Activated naive CD8-positive, alpha-beta T cell treated with anti-CD3 and anti-CD28 coated beads for 36 hours (primary cell): ENCODE data around the gene PIK3CD. TPM values are rescaled to one million over a fixed set of nuclear protein-coding genes. Genes with fewer than 3 reads are reported as not detected.
"Not testable (repeated sequence)": the region's sequence is repeated elsewhere in the genome, so short reads cannot be mapped to it uniquely, and the experiment has no call there.

ENCODE experiments used
- DNase-seq: peaks from one replicate; pipeline ENCODE4 v3.0.0; 2021
- H3K27ac Mint-ChIP-seq: one replicate; pipeline ENCODE4 v1.8.0; 2022; ENCODE audit warnings: mild to moderate bottlenecking, moderate library complexity, mixed read lengths
- H3K27me3 Mint-ChIP-seq: one replicate; pipeline ENCODE4 v1.8.0; 2022; ENCODE audit warnings: mild to moderate bottlenecking, mixed read lengths
- H3K36me3 Mint-ChIP-seq: one replicate; pipeline ENCODE4 v1.8.0; 2021; ENCODE audit warnings: mild to moderate bottlenecking, mixed read lengths
- H3K4me1 Mint-ChIP-seq: one replicate; pipeline ENCODE4 v1.8.0; 2021; ENCODE audit warnings: mixed read lengths
- H3K4me3 Mint-ChIP-seq: one replicate; pipeline ENCODE4 v1.8.0; 2022; ENCODE audit warnings: mild to moderate bottlenecking, moderate library complexity, mixed read lengths
- H3K9me3 Mint-ChIP-seq: one replicate; pipeline ENCODE4 v1.8.0; 2022; ENCODE audit warnings: mixed read lengths
- total RNA-seq, 2 experiments: library from RNA; stranded (reverse); gene quantifications; one replicate each; pipeline ENCODE4 v1.2.3, GENCODE V29; 2021

PIK3CD gene
- total RNA-seq, 2 experiments from 2014 or later = 131 to 134 TPM

DNA sequence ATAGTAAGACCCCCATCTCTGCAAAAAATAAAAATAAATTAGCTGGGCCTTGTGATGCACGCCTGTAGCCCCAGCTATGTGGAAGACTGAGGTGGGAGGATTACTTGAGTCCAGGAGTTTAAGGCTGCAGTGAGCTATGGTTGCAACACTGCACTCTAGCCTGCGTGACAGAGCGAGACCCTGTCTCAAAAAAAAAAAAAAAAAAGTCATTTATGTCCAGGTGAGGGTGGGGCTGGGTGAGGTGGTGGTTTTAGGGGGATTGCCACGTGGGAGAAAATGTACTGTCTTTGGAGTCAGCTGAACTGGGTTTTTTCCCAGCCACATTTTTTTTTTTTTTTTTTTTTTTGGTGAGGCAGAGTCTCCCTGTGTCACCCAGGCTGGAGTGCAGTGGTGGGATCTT is 6.7 kb downstream of the PIK3CD start:
- H3K27ac Mint-ChIP-seq = peak overlapping the region; percentile 99
- H3K27me3 Mint-ChIP-seq = no peaks in the 10 kb centered on the region
- peaks cover 59% of the 10 kb centered on the region for H3K36me3 Mint-ChIP-seq
- peak; percentile 53 for DNase-seq
- no peaks in the 10 kb centered on the region for H3K9me3 Mint-ChIP-seq
- H3K4me3 Mint-ChIP-seq = peak overlapping the region; percentile 72
- H3K4me1 Mint-ChIP-seq = peaks cover 80% of the 10 kb centered on the region

DNA sequence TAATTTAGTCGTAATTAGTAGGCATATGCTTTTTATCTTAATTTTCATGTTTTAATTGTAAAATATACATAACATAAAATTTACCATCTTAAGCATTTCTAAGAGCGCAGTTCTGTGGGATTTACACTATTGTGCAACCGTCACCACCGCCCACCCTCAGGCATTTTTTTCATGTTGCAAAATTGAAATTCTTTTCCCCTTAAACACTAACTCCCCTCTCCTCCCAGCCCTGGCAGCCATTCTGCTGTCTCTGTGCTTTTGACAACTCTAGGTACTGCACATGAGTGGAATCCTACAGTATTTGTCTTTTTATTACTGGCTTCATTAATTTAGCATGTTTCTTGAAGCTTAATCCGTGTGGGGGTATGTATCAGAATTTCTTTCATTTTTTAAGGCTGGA is 7.8 kb downstream of the PIK3CD start:
- Mint-ChIP-seq H3K4me1 (peaks cover 69% of the 10 kb centered on the region), H3K27ac (peak overlapping the region; percentile 85), H3K4me3 (peak overlapping the region; percentile 57)

DNA sequence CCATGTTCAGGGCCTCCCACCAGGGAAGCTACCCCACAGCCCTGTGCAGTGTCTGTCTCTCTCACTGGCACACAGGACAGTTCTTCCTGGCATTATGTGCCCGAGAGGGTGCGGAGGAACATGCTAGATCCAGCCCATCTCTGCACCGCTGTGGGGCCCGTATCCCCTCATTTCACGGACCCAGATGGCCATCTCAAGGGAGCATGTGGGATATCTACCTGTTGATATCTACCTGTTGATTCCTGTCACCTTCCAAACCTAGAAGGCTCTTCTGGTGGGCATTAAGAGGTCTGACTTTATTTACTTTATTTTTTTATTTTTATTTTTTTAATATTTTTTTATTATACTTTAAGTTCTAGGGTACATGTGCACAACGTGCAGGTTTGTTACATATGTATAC is 11.7 kb downstream of the PIK3CD start:
- peaks cover 56% of the 10 kb centered on the region for H3K4me1 Mint-ChIP-seq
- no peak overlapping the region for H3K4me3 Mint-ChIP-seq
- H3K9me3 Mint-ChIP-seq = no peaks in the 10 kb centered on the region
- no peaks in the 10 kb centered on the region for H3K27me3 Mint-ChIP-seq
- H3K36me3 Mint-ChIP-seq = peaks cover 64% of the 10 kb centered on the region
- DNase-seq = no peak
- H3K27ac Mint-ChIP-seq = peak overlapping the region; percentile 84

More for the DNA sequence above, 7.8 kb downstream of the PIK3CD start:
- no peak for DNase-seq
- Mint-ChIP-seq H3K36me3 (peaks cover 57% of the 10 kb centered on the region), H3K9me3 (no peaks in the 10 kb centered on the region), H3K27me3 (no peaks in the 10 kb centered on the region)

DNA sequence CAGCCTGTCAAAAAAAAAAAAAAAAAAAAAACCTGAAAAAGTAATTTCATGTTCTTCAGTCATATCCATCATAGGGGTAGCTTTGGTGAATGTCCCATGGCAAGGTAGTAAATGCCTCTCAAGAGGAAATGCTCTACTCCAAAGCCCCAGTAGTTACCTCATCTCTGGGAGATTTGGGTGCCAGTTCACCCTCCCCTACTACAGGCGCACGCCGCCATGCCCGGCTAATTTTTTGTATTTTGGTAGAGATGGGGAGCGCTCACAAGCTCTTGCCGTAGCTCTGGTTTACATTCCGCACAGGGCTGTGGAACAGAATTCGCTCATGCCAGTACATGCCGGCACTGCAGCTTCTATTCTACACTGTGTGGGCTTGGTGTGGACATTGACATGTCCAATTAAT is 13.7 kb downstream of the PIK3CD start:
- Mint-ChIP-seq H3K36me3 (peaks cover 72% of the 10 kb centered on the region), H3K4me3 (peak overlapping the region; percentile 32), H3K4me1 (peaks cover 56% of the 10 kb centered on the region), H3K9me3 (no peaks in the 10 kb centered on the region), H3K27ac (peak overlapping the region; percentile 51), H3K27me3 (no peaks in the 10 kb centered on the region)
- DNase-seq = no peak

DNA sequence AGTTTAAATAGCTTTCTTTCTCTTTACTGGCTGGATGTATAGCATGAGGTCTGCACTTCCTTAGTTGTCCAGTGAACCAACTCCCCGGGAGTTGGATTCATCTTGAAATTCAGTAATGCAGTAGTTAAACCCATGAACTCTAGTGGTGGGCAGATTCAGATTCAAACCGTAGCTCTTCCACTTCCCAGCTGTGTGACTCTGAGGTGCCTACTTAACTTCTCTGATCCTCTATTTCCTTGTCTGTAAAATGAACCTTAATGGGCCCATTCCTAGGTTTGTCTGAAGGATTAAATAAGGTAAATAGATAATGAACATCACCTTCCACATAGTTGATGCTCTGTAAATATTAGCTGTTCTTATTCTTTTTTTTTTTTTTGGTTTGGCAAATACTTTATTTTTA is 16.5 kb downstream of the PIK3CD start:
- H3K4me3 Mint-ChIP-seq = no peak overlapping the region
- H3K9me3 Mint-ChIP-seq = no peaks in the 10 kb centered on the region
- H3K27ac Mint-ChIP-seq = peak overlapping the region; percentile 56
- no peak for DNase-seq
- H3K36me3 Mint-ChIP-seq = peaks cover 67% of the 10 kb centered on the region
- no peaks in the 10 kb centered on the region for H3K27me3 Mint-ChIP-seq
- H3K4me1 Mint-ChIP-seq = peaks cover 63% of the 10 kb centered on the region

DNA sequence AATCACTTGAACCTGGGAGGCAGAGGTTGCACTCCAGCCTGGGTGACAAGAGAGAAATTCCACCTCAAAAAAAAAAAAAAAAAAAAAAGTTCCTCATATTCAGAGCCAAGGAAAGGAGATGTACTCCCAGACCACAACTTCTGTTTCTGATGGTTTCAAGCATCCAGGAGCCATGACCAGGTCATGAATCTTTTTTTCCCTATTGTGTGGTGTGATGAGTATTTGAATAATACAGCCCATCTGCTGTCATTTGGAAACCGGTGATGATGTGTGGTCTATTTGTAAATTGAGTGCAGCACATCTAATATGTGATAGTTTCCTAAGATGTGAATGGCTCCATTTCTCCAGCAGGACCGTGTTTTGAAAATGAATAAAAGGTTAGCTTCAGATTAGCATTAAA is 18.6 kb downstream of the PIK3CD start:
- peak overlapping the region; percentile 96 for H3K27ac Mint-ChIP-seq
- no peaks in the 10 kb centered on the region for H3K27me3 Mint-ChIP-seq
- peak overlapping the region; percentile 30 for H3K4me3 Mint-ChIP-seq
- no peaks in the 10 kb centered on the region for H3K9me3 Mint-ChIP-seq
- peaks cover 63% of the 10 kb centered on the region for H3K36me3 Mint-ChIP-seq
- H3K4me1 Mint-ChIP-seq = peaks cover 69% of the 10 kb centered on the region
- no peak for DNase-seq

DNA sequence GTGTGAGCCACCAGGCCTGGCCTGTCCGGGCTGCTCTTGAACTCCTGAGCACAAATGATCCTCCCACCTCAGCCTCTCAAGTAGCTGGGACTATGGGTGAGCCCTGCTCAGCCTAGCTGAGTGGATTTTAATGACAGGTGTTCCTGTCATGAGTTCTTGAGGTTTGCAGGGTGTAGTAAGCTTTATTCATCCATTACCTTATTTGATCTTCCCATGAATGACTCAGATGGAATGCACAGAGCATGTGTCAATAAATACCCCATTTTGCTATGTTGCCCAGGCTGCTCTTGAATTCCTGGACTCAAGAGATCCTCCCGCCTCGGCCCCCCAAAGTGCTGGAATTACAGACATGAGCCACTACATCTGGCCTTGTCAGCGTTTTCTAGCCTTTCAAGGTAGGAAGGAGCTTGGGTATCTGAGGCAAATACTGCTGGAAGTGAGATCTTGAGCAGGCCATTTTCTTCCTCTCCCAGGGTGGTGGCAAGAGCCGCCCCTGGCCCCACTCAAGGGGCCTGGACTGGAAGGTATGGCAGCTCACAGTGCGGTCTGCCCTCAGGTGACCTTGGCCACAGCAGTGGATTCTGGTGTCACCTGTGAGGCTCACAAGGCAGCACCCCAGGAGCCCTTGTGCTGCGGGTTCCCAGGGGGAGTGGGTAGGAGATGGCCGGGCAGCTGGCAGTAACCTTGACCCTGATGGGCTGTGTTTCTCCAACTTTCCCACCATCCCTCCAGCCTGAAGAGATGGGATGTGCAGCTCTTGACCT is 20.0 kb downstream of the PIK3CD start:
- H3K4me1 Mint-ChIP-seq = peaks cover 69% of the 10 kb centered on the region
- H3K27ac Mint-ChIP-seq = peak overlapping the region; percentile 96
- DNase-seq = no peak
- no peaks in the 10 kb centered on the region for H3K9me3 Mint-ChIP-seq
- H3K36me3 Mint-ChIP-seq = peaks cover 63% of the 10 kb centered on the region
- no peaks in the 10 kb centered on the region for H3K27me3 Mint-ChIP-seq
- no peak overlapping the region for H3K4me3 Mint-ChIP-seq

DNA sequence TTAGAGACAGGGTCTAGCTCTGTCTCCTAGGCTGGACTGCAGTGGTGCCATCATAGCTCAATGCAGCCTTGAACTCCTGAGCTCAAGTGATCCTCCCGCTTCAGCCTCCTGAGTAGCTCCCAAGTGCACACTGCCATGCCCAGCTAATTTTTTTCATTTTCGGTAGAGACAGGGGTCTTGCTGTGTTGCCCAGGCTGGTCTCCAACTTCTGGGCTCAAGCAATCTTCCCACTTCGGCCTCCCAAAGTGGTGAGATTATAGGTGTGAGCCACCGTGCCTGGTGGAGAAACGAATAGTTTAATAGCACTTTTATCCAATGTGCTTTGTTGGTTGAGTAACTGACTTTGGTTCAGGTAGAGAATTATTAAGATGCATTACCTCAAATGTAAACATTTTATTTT is 20.9 kb downstream of the PIK3CD start:
- H3K4me1 Mint-ChIP-seq = peaks cover 74% of the 10 kb centered on the region
- peaks cover 62% of the 10 kb centered on the region for H3K36me3 Mint-ChIP-seq
- H3K9me3 Mint-ChIP-seq = peaks cover 2% of the 10 kb centered on the region
- DNase-seq = no peak
- H3K4me3 Mint-ChIP-seq = peak overlapping the region; percentile 4
- no peaks in the 10 kb centered on the region for H3K27me3 Mint-ChIP-seq
- peak overlapping the region; percentile 79 for H3K27ac Mint-ChIP-seq

DNA sequence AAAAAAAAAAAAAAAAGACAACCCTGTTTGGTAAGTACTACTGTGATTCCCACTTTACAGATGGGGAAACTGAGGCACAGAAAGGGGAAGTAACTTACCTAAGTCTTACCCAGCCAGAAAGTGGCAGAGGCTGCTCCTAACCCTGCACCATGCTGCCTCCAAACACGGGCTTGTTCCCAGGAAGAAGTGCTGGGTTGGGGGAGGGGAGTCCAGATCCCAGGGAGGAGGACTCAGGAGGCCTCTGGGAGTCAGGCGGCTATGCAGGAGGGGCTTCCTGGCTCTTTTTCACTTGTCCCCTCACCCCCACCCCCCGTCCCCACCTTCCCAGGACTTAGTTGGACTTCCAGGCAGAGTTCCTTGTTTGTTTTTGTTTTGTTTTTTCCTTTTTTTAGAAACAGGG is 23.9 kb downstream of the PIK3CD start:
- Mint-ChIP-seq H3K4me1 (peaks cover 64% of the 10 kb centered on the region), H3K27ac (no peak overlapping the region), H3K27me3 (no peaks in the 10 kb centered on the region), H3K4me3 (no peak overlapping the region), H3K36me3 (peaks cover 61% of the 10 kb centered on the region), H3K9me3 (peaks cover 2% of the 10 kb centered on the region)
- DNase-seq = no peak

DNA sequence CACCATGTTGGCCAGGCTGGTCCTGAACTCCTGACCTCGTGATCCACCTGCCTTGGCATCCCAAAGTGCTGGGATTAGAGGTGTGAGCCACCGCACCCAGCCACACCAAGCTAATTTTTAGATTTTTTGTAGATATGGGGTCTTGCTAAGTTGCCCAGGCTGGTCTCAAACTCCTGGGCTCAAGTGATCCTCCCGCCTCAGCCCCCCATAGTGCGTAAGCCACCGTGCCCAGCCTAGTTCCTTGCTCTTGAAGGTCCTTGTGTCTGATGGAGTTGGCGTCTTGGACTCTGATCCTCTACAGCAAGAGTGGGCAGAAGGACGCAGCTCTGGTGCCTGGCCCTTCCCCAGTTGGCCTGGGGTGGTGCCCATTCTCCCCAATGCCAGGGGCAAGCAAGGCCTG is 24.6 kb downstream of the PIK3CD start:
- H3K36me3 Mint-ChIP-seq = peaks cover 62% of the 10 kb centered on the region

DNA sequence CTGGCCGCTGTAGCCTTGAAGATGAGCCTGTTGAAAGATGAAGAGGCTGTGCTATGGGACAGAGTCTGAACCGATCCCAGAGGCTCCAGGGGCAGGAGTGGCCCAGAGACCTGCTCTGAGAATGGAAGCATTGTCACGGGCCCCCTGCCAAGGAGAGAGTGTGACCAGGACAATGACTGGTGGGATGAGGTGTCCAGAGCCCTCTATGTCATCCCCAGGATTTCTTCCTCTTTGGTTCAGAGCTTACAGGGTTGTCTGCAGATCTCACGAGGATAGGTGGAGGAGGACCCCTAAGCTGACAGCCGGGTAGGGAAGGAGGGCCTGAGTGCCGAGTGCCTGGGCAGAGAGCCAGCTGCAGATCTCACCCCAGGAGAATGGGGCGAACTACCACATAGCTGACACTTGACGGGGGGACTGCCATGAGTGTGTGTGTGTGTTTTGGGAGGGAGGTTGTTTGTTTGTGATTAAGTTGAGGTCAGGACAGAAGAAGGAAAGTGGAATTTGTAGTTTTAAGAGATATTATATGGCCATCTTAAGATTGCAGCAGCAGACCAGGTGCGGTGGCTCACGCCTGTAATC is 25.4 kb downstream of the PIK3CD start:
- peaks cover 60% of the 10 kb centered on the region for H3K4me1 Mint-ChIP-seq
- DNase-seq = no peak
- no peak overlapping the region for H3K4me3 Mint-ChIP-seq

More for the DNA sequence above, 24.6 kb downstream of the PIK3CD start:
- not testable (repeated sequence) for H3K9me3 Mint-ChIP-seq, H3K27me3 Mint-ChIP-seq, H3K4me3 Mint-ChIP-seq, DNase-seq
- peak overlapping the region; percentile 90 for H3K27ac Mint-ChIP-seq
- H3K4me1 Mint-ChIP-seq = peaks cover 60% of the 10 kb centered on the region

DNA sequence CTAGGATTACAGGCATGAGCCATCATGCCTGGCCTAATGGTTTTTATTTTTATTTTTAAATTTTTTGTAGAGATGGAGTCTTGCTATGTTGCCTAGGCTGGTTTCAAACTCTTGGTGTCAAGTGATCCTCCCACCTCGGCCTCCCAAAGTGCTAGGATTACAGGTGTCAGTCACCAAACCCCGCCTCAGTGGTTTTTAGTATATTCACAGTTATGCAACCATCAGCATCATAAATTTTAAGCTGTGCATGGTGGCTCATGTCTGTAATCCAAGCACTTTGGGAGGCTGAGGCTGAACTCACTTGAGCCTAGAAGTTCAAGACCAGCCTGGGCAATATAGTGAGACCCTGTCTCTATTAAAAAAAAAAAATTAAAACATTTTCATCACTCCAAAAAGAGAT is 28.6 kb downstream of the PIK3CD start:
- no peak overlapping the region for H3K4me3 Mint-ChIP-seq
- H3K27me3 Mint-ChIP-seq = no peaks in the 10 kb centered on the region
- H3K27ac Mint-ChIP-seq = no peak overlapping the region
- H3K9me3 Mint-ChIP-seq = peaks cover 2% of the 10 kb centered on the region
- peaks cover 61% of the 10 kb centered on the region for H3K36me3 Mint-ChIP-seq
- DNase-seq = no peak
- peaks cover 53% of the 10 kb centered on the region for H3K4me1 Mint-ChIP-seq

More for the DNA sequence above, 25.4 kb downstream of the PIK3CD start:
- Mint-ChIP-seq H3K36me3 (peaks cover 60% of the 10 kb centered on the region), H3K27ac (peak overlapping the region; percentile 90), H3K27me3 (no peaks in the 10 kb centered on the region), H3K9me3 (peaks cover 2% of the 10 kb centered on the region)

DNA sequence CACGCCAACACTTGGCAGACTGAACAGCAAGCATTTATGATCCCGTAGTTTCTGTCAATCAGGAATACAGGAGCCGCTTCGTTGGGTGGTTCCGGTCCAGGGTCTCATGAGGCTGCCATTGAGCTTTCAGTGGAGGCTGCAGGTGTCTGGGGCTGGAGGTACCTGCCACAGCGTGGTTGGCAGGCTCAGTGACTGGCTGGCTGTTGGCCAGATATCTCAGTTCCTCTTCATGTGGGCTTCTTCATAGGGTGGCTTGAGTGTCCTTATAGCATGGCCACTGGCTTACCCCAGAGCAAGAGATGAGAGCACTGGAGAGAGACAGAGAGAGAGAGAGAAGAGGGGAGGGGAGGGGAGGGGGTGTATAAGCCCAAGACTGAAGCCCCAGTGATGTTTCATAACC is 29.3 kb downstream of the PIK3CD start:
- peak overlapping the region; percentile 57 for H3K27ac Mint-ChIP-seq
- no peak for DNase-seq
- peaks cover 56% of the 10 kb centered on the region for H3K4me1 Mint-ChIP-seq
- no peak overlapping the region for H3K4me3 Mint-ChIP-seq
- H3K27me3 Mint-ChIP-seq = no peaks in the 10 kb centered on the region
- H3K9me3 Mint-ChIP-seq = peaks cover 2% of the 10 kb centered on the region
- peaks cover 58% of the 10 kb centered on the region for H3K36me3 Mint-ChIP-seq

DNA sequence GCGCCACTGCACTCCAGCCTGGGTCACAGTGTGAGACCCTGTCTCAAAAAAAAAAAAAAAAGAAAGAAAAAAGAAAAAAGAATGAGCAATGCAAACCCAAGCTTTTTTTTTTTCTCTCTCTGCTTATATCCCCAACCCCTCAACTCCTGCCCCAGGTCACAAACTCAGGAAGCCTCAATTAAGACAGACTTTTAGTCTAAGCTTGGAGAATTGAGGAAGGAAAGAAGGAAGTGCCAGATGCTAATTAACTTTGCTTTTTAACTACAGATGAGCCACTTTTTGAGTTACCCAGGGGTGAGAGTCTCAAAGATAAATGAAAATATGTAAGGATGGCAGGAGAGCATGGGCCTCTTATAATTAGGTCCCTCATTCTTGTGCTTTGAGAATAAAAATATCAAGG is 33.3 kb downstream of the PIK3CD start:
- Mint-ChIP-seq H3K27ac (peak overlapping the region; percentile 4), H3K4me1 (peaks cover 58% of the 10 kb centered on the region), H3K36me3 (peaks cover 34% of the 10 kb centered on the region), H3K4me3 (no peak overlapping the region), H3K9me3 (no peaks in the 10 kb centered on the region), H3K27me3 (no peaks in the 10 kb centered on the region)
- no peak for DNase-seq

DNA sequence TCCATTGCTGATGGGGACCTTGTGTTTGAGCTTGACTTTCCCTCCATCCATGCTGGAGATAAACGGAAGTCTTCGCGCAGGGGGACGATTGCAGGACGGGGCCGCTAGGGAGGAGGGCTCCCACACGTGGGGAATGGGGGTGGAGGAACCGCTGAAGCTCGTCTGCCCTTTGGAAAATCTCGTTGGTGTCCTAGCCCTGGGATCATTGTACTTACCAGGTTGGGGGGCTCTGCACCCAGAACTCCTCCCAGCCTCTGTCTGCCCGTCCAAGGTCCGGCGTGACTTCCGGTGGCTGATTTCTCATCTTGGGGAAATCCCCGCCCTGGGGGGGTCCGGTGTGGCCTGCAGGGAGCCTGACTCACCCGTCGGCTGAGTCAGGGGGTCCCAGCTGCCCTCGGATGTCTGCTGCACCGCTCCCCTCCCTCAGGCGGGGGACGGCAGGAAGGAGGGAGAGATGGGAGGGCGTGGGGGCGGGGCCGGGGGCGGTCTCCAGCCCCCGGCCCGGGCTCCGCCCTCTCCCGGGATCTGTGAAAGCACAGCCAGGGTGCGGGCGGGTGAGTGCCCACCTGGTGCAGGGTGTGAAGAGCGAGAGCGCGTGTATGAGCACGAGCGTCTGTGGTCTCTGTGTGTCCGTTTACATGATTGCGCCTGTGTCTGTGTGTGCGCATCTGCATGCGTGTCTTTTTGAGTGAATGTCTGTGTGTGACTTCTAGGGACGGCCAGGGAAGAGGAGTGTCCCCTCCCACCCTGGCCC is 35.8 kb downstream of the PIK3CD start:
- H3K4me3 Mint-ChIP-seq = peak overlapping the region; percentile 79
- no peaks in the 10 kb centered on the region for H3K9me3 Mint-ChIP-seq

More for the DNA sequence above, 35.8 kb downstream of the PIK3CD start:
- no peaks in the 10 kb centered on the region for H3K27me3 Mint-ChIP-seq
- peaks cover 38% of the 10 kb centered on the region for H3K36me3 Mint-ChIP-seq
- peak; percentile 83 for DNase-seq
- peaks cover 71% of the 10 kb centered on the region for H3K4me1 Mint-ChIP-seq
- H3K27ac Mint-ChIP-seq = peak overlapping the region; percentile 95
